Neural cell (in vitro differentiated cells): ENCODE results near the gene TRIM2. TPM values are rescaled to one million over a fixed set of nuclear protein-coding genes. Genes with fewer than 3 reads are reported as not detected.

ENCODE experiments used
- H2AFZ ChIP-seq: fragments of 200-600, 300-800 bp; sonication (generic), shearing (Covaris generic); 2 replicates; pipeline ENCODE4 v1.6.0; 2014; ENCODE audit warnings: low read depth, mild to moderate bottlenecking, antibody characterized with exemption, low read length, moderate library complexity
- H3F3A ChIP-seq: fragments of 200-600 bp; shearing (Covaris generic); 2 replicates; pipeline ENCODE4 v1.6.1; 2016; ENCODE audit warnings: mild to moderate bottlenecking, moderate library complexity, mixed read lengths, antibody characterized with exemption, low read length; ENCODE audit not compliant: insufficient read depth, poor library complexity, severe bottlenecking
- H3K27ac ChIP-seq: fragments of 200-600, 300-800 bp; sonication (generic), shearing (Covaris generic); 2 replicates; pipeline ENCODE4 v1.5.1; 2014; ENCODE audit warnings: mild to moderate bottlenecking, low read length, moderate library complexity
- H3K27me3 ChIP-seq: fragments of 300-800, 200-600 bp; sonication (generic), shearing (Covaris generic); 2 replicates; pipeline ENCODE4 v1.6.0; 2014; ENCODE audit warnings: mild to moderate bottlenecking, low read depth, low read length, moderate library complexity; ENCODE audit not compliant: insufficient read depth
- H3K36me3 ChIP-seq: fragments of 300-800, 200-600 bp; sonication (generic), shearing (Covaris generic); 2 replicates; pipeline ENCODE4 v1.5.1; 2014; ENCODE audit warnings: mild to moderate bottlenecking, antibody characterized with exemption, low read length, moderate library complexity; ENCODE audit not compliant: insufficient read depth
- H3K4me2 ChIP-seq: fragments of 300-800, 200-600 bp; sonication (generic), shearing (Covaris generic); 2 replicates; pipeline ENCODE4 v1.6.0; 2014; ENCODE audit warnings: mild to moderate bottlenecking, low read length
- H3K4me3 ChIP-seq: fragments of 300-800, 200-600 bp; sonication (generic), shearing (Covaris generic); 2 replicates; pipeline ENCODE4 v1.5.1; 2014; ENCODE audit warnings: mild to moderate bottlenecking, low read length, moderate library complexity
- H3K79me2 ChIP-seq: fragments of 200-600 bp; shearing (Covaris generic); replicated peaks from 2 replicates; pipeline ENCODE4 v1.6.0; 2014; ENCODE audit warnings: mild to moderate bottlenecking, low read length, moderate library complexity; ENCODE audit not compliant: insufficient read depth
- H3K9ac ChIP-seq: fragments of 300-800, 200-600 bp; sonication (generic), shearing (Covaris generic); 2 replicates; pipeline ENCODE4 v1.6.1; 2016; ENCODE audit warnings: mild to moderate bottlenecking, low read length, mixed read lengths
- H3K9me2 ChIP-seq: fragments of 200-600 bp; shearing (Covaris generic); 2 replicates; pipeline ENCODE4 v1.6.1; 2016; ENCODE audit warnings: mild to moderate bottlenecking, low read length, mixed read lengths; ENCODE audit not compliant: insufficient read depth
- H3K9me3 ChIP-seq: fragments of 200-600, 300-800 bp; sonication (generic), shearing (Covaris generic); 2 replicates; pipeline ENCODE4 v1.6.1; 2016; ENCODE audit warnings: mild to moderate bottlenecking, mixed run types, low read length, moderate library complexity, mixed read lengths
- H4K20me1 ChIP-seq: fragments of 200-600 bp; shearing (Covaris generic); 2 replicates; pipeline ENCODE4 v1.6.1; 2016; ENCODE audit warnings: mild to moderate bottlenecking, mixed run types; ENCODE audit not compliant: insufficient read depth
- EP300 ChIP-seq: fragments of 450-650 bp; conservative IDR thresholded peaks from 2 replicates; pipeline ENCODE4 v1.6.1; 2014; ENCODE audit warnings: antibody characterized with exemption, mild to moderate bottlenecking, moderate library complexity; ENCODE audit not compliant: poor library complexity, severe bottlenecking
- EZH2 ChIP-seq: fragments of 200-600, 300-800 bp; shearing (Covaris generic), sonication (generic); IDR thresholded peaks from 2 replicates; pipeline ENCODE4 v1.6.1; 2014; ENCODE audit warnings: antibody characterized with exemption, low read length, borderline replicate concordance, mild to moderate bottlenecking; ENCODE audit not compliant: insufficient read depth, poor library complexity, severe bottlenecking
- MXI1 ChIP-seq: fragments of 450-650 bp; conservative IDR thresholded peaks from 2 replicates; pipeline ENCODE4 v1.6.1; 2014; ENCODE audit warnings: antibody characterized with exemption, mild to moderate bottlenecking; ENCODE audit not compliant: poor library complexity, severe bottlenecking
- POLR2AphosphoS5 ChIP-seq: IDR thresholded peaks from 2 replicates; pipeline ENCODE4 v1.6.1; 2012
- RAD21 ChIP-seq: fragments of 450-650 bp; conservative IDR thresholded peaks from 2 replicates; pipeline ENCODE4 v1.6.1; 2014; ENCODE audit warnings: antibody characterized with exemption, mild to moderate bottlenecking, moderate library complexity
- SMC3 ChIP-seq: fragments of 450-650 bp; conservative IDR thresholded peaks from 2 replicates; pipeline ENCODE4 v1.6.1; 2014; ENCODE audit warnings: antibody characterized with exemption, mild to moderate bottlenecking, moderate library complexity; ENCODE audit not compliant: poor library complexity
- TAF1 ChIP-seq: IDR thresholded peaks from 2 replicates; pipeline ENCODE4 v1.6.1; 2012; ENCODE audit warnings: low read depth
- polyA plus RNA-seq: library from polyadenylated mRNA; depleted of rRNA; stranded (reverse); fragments of >200 nt; gene quantifications from 2 replicates; pipeline ENCODE4 v1.2.3, GENCODE V29; 2014
- TF ChIP-seq, protein P1 (sequence below): IDR thresholded peaks from 2 replicates; pipeline ENCODE4 v1.6.1; 2012; ENCODE audit warnings: borderline replicate concordance

The TRIM2 gene
- polyA plus RNA-seq, 1 donor from 2014 or later: 261 TPM

DNA sequence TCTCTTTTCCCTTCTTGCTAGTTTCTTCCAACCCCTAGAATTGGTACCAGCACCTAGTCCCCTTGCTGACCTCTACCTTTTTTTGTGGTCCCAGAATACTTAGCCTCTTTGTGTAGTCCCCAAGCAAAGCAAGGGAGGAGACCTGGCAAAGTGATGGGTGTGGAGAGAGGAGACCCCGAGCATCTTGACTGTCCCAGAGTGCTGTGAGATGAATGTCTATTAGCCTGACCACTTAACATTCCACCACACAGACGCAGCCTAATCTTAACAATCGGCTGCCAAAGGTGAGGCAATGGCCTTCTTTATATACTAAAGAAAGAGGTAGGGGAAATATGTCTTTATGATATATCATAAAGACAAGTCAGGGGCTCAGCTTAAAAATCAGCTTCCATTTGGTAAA is 55.9 kb downstream of the TRIM2 start:
- H2AFZ ChIP-seq: no peak overlapping the region
- H3K9me2 ChIP-seq: no peaks in the 10 kb centered on the region
- peak overlapping the region; percentile 81 for H3K4me2 ChIP-seq
- H3K79me2 ChIP-seq: peaks cover 93% of the 10 kb centered on the region
- H3K36me3 ChIP-seq: peaks cover 6% of the 10 kb centered on the region
- TF ChIP-seq SMC3: no peak
- TF ChIP-seq, protein P1, sequence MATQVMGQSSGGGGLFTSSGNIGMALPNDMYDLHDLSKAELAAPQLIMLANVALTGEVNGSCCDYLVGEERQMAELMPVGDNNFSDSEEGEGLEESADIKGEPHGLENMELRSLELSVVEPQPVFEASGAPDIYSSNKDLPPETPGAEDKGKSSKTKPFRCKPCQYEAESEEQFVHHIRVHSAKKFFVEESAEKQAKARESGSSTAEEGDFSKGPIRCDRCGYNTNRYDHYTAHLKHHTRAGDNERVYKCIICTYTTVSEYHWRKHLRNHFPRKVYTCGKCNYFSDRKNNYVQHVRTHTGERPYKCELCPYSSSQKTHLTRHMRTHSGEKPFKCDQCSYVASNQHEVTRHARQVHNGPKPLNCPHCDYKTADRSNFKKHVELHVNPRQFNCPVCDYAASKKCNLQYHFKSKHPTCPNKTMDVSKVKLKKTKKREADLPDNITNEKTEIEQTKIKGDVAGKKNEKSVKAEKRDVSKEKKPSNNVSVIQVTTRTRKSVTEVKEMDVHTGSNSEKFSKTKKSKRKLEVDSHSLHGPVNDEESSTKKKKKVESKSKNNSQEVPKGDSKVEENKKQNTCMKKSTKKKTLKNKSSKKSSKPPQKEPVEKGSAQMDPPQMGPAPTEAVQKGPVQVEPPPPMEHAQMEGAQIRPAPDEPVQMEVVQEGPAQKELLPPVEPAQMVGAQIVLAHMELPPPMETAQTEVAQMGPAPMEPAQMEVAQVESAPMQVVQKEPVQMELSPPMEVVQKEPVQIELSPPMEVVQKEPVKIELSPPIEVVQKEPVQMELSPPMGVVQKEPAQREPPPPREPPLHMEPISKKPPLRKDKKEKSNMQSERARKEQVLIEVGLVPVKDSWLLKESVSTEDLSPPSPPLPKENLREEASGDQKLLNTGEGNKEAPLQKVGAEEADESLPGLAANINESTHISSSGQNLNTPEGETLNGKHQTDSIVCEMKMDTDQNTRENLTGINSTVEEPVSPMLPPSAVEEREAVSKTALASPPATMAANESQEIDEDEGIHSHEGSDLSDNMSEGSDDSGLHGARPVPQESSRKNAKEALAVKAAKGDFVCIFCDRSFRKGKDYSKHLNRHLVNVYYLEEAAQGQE: peak; percentile 38
- TF ChIP-seq MXI1: no peak
- no peak for TF ChIP-seq POLR2AphosphoS5
- no peak for TF ChIP-seq EZH2
- TF ChIP-seq EP300: no peak
- no peak for TF ChIP-seq TAF1
- no peak for TF ChIP-seq RAD21
- H3F3A ChIP-seq: peaks cover 9% of the 10 kb centered on the region
- peaks cover 4% of the 10 kb centered on the region for H4K20me1 ChIP-seq
- H3K4me3 ChIP-seq: peak overlapping the region; percentile 75
- H3K9me3 ChIP-seq: no peaks in the 10 kb centered on the region
- H3K9ac ChIP-seq: peak overlapping the region; percentile 87
- H3K27me3 ChIP-seq: no peaks in the 10 kb centered on the region
- peak overlapping the region; percentile 98 for H3K27ac ChIP-seq

DNA sequence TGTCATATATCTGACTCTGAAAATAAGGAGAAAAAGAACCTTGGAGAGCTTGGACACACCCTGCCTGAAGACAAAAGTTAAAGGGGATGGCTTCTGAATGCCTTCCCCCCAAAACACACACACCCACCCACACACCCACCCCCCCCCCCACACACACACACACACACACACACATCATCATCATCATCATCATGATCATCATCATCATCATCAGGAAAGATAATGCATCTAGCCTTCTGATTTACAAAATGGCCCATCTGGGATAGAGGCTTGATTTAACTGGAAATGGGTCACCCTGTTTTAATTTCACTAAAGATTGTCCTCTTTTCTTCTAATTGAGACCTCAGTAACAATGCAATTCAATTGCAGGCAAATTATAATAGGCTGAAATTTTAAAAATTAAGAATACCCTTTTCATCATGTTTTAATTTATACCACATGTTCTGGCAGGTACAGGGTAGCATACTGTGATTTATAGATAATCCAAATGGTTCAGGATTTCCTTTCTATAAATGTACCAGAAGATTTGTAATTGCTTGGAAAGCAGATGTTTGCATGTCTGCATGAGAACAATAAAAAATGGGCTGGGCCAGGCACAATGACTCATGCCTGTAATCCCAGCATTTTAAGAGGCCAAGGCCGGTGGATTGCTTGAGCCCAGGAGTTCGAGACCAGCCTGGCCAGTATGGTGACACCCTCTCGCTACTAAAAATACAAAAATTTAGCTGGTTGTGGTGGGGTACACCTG is 56.5 kb downstream of the TRIM2 start:
- peak overlapping the region; percentile 98 for H3K27ac ChIP-seq
- H4K20me1 ChIP-seq: peaks cover 4% of the 10 kb centered on the region
- peaks cover 6% of the 10 kb centered on the region for H3K36me3 ChIP-seq
- H3F3A ChIP-seq: peaks cover 9% of the 10 kb centered on the region
- TF ChIP-seq SMC3: no peak
- TF ChIP-seq, protein P1: peak; percentile 23
- peak overlapping the region; percentile 75 for H3K4me3 ChIP-seq
- H3K4me2 ChIP-seq: peak overlapping the region; percentile 82
- no peaks in the 10 kb centered on the region for H3K27me3 ChIP-seq
- H2AFZ ChIP-seq: no peak overlapping the region
- H3K9ac ChIP-seq: peak overlapping the region; percentile 87
- H3K9me3 ChIP-seq: no peaks in the 10 kb centered on the region
- H3K9me2 ChIP-seq: no peaks in the 10 kb centered on the region
- H3K79me2 ChIP-seq: peaks cover 93% of the 10 kb centered on the region
